OCI-LY7 (cell line): ENCODE data around the gene UBE4B. TPM values are rescaled to one million over a fixed set of nuclear protein-coding genes. Genes with fewer than 3 reads are reported as not detected.

Experiments used
- BruUV-seq: library from RNA; stranded (reverse); fragments of 400-500 nt; replicated peaks from 2 replicates; lab custom pipeline; 2021; lab: Mats Ljungman, UMichigan
- CTCF ChIA-PET: fragments of 300-600 bp; sonication (Branson Sonifier 250); formaldehyde crosslinking; loops from one replicate; lab custom pipeline; 2022; ENCODE audit warnings: antibody characterized with exemption; ENCODE audit not compliant: unreplicated experiment; lab: Charles Lee
- POLR2A ChIA-PET: fragments of 300-600 bp; sonication (Branson Sonifier 250); formaldehyde crosslinking; loops from one replicate; lab custom pipeline; 2022; ENCODE audit warnings: antibody characterized with exemption; lab: Charles Lee
- DNase-seq: peaks from one replicate; pipeline ENCODE4 v3.0.0-alpha.2; 2015; ENCODE audit warnings: low spot score
- H2AFZ ChIP-seq: fragments of 200-600 bp; sonication (generic), shearing (Covaris generic); 2 replicates; pipeline ENCODE4 v1.6.1; 2014; ENCODE audit warnings: mild to moderate bottlenecking, antibody characterized with exemption, low read length, moderate library complexity
- H3K27ac ChIP-seq: fragments of 200-600 bp; sonication (generic); 2 replicates; pipeline ENCODE4 v1.5.1; 2014; ENCODE audit warnings: mixed run types, low read depth, mild to moderate bottlenecking, moderate library complexity, low read length, inconsistent platforms; ENCODE audit not compliant: poor library complexity, severe bottlenecking
- H3K36me3 ChIP-seq: fragments of 200-600 bp; sonication (generic); 2 replicates; pipeline ENCODE4 v1.6.1; 2014; ENCODE audit warnings: mild to moderate bottlenecking, antibody characterized with exemption, low read length, moderate library complexity, mixed read lengths; ENCODE audit not compliant: insufficient read depth
- H3K4me1 ChIP-seq: fragments of 200-600 bp; sonication (generic); 2 replicates; pipeline ENCODE4 v1.5.1; 2014; ENCODE audit warnings: mild to moderate bottlenecking, low read length; ENCODE audit not compliant: insufficient read depth, poor library complexity, severe bottlenecking
- H3K4me2 ChIP-seq: fragments of 200-600 bp; sonication (generic); 2 replicates; pipeline ENCODE4 v1.6.1; 2014; ENCODE audit warnings: mild to moderate bottlenecking, low read length
- H3K4me3 ChIP-seq: fragments of 200-600 bp; sonication (generic); 2 replicates; pipeline ENCODE4 v1.5.1; 2014; ENCODE audit warnings: mild to moderate bottlenecking, low read depth, low read length; ENCODE audit not compliant: poor library complexity, severe bottlenecking
- H3K79me2 ChIP-seq: fragments of 200-600 bp; sonication (generic); 2 replicates; pipeline ENCODE4 v1.6.1; 2016; ENCODE audit warnings: low read depth, mild to moderate bottlenecking, low read length, moderate library complexity, mixed read lengths; ENCODE audit not compliant: insufficient read depth
- H3K9me2 ChIP-seq: fragments of 200-600 bp; sonication (generic); 2 replicates; pipeline ENCODE4 v1.6.1; 2016; ENCODE audit warnings: mild to moderate bottlenecking, low read length, mixed read lengths; ENCODE audit not compliant: insufficient read depth
- H3K9me3 ChIP-seq: fragments of 200-600 bp; sonication (generic); 2 replicates; pipeline ENCODE4 v1.6.1; 2014; ENCODE audit warnings: mild to moderate bottlenecking, mixed run types, low read length, mixed read lengths
- H4K20me1 ChIP-seq: fragments of 200-600 bp; sonication (generic); 2 replicates; pipeline ENCODE4 v1.6.1; 2014; ENCODE audit warnings: mild to moderate bottlenecking, antibody characterized with exemption, low read length, moderate library complexity, mixed read lengths; ENCODE audit not compliant: insufficient read depth
- EZH2phosphoT487 ChIP-seq: fragments of 200-600 bp; sonication (generic); IDR thresholded peaks from 2 replicates; pipeline ENCODE4 v1.6.1; 2018; ENCODE audit warnings: low read depth, borderline replicate concordance, mild to moderate bottlenecking, mixed run types, antibody characterized with exemption, low read length, moderate library complexity, mixed read lengths
- intact Hi-C: fragments of 100-400 bp; cut with micrococcal nuclease; formaldehyde crosslinking; loops from one replicate; pipeline ENCODE4 v1.10.0; 2022; ENCODE audit not compliant: unreplicated experiment
- total RNA-seq, 2 experiments: library from RNA; depleted of rRNA in 1 of 2; stranded (reverse); fragments of >200 nt in 1 of 2; shearing (Covaris generic) in 1 of 2; gene quantifications; 2 replicates each; pipeline ENCODE4 v1.2.3, GENCODE V29; 2014 to 2022
- TF ChIP-seq, protein P1 (sequence below): fragments of 200-600 bp; sonication (generic); conservative IDR thresholded peaks from 2 replicates; pipeline ENCODE4 v1.5.1; 2014; ENCODE audit warnings: mild to moderate bottlenecking, antibody characterized with exemption, low read length, moderate library complexity, mixed read lengths

The UBE4B gene
- total RNA-seq, 2 experiments from 2014 or later = 21.5 to 40.7 TPM

DNA sequence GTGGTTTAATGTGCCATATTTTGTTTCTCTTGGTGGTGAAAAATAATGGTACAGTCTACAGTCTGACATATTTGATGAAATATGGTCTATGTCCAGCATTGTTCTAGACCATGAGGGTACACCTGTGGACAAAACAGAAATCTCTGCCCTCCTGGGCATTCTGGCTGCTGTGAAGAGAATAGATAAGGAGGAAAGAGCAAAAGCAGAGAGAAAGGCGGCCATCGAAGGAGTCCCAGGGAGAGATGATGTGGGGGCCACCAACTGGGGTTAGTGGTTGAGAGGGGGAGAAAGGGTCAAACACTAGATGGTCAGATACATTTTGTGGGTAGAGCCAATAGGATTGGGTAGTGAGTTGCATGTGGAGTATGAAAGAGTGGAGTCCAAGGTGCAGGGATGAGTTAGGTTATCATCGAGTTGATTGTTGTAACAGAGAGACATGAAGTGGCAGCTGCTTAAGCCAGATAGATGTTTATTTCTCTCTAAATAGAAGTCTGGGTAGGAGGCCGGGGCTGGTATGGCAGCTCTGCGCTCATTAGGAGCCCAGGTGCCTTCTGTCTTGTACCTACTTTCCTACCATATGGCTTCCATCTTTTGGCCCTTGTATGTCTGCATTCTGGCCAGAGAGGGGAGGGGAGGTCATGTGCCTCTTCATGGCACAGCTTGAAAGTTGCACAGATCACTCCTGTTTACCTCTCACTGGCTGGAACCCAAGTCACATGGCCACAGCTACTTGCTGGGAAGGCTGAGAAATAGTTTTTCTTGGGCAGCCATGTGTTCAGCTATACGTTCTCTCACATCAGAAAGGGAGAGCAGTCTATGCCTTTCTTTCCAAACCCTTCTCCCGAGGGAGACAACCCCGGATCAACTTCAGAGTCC lies 13.0 kb downstream of the UBE4B start:
- no peak for TF ChIP-seq EZH2phosphoT487
- TF ChIP-seq, protein P1, sequence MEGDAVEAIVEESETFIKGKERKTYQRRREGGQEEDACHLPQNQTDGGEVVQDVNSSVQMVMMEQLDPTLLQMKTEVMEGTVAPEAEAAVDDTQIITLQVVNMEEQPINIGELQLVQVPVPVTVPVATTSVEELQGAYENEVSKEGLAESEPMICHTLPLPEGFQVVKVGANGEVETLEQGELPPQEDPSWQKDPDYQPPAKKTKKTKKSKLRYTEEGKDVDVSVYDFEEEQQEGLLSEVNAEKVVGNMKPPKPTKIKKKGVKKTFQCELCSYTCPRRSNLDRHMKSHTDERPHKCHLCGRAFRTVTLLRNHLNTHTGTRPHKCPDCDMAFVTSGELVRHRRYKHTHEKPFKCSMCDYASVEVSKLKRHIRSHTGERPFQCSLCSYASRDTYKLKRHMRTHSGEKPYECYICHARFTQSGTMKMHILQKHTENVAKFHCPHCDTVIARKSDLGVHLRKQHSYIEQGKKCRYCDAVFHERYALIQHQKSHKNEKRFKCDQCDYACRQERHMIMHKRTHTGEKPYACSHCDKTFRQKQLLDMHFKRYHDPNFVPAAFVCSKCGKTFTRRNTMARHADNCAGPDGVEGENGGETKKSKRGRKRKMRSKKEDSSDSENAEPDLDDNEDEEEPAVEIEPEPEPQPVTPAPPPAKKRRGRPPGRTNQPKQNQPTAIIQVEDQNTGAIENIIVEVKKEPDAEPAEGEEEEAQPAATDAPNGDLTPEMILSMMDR = no peak
- no peaks in the 10 kb centered on the region for H3K9me2 ChIP-seq
- POLR2A ChIA-PET = no interaction called here
- H3K36me3 ChIP-seq = peaks cover 21% of the 10 kb centered on the region
- no peak overlapping the region for H2AFZ ChIP-seq
- BruUV-seq = no TSS peak
- no peak overlapping the region for H3K4me3 ChIP-seq
- no peaks in the 10 kb centered on the region for H3K9me3 ChIP-seq
- H3K4me1 ChIP-seq = no peaks in the 10 kb centered on the region
- intact Hi-C loops = no loop called here
- no peak overlapping the region for H3K27ac ChIP-seq
- peaks cover 37% of the 10 kb centered on the region for H3K79me2 ChIP-seq
- H3K4me2 ChIP-seq = no peak overlapping the region
- CTCF ChIA-PET = no interaction called here
- DNase-seq = no peak
- H4K20me1 ChIP-seq = no peaks in the 10 kb centered on the region; the same call in 1 of the 2 replicates

DNA sequence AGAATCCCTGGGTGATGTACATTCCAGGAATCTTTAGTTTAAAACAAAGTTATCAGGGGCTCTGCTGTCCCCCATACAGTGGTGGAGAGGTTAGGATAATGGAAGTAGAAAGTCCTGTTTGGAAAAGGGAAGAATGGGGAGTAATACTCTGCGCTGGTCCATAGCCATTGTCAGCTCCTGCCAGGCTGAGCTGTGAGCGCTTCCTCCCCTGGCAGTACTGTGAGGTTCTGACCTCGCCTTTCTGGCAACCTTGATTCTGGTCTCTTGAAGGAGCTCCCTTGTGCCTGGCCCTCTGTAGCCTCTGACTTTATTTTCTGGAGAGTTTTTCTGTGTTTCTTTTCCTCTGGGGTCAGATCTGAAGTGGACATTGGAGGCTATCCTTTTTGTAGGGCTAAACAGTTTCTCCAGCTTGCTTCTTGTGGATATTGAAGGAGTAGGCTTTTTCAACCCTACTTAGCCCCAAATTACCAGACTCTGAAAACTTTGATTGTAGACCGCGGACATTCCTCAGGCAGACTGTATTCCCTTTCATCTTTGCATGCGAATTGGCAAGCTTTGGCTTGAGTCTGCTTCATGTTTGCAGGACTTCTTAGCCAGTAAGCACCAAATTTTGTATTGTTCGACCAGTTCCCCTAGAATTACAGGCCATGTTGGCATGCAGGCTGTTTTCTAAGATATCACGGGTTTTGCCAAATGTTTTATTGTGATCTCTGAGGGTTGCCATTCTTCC lies 13.8 kb downstream of the UBE4B start:
- peaks cover 37% of the 10 kb centered on the region for H3K79me2 ChIP-seq
- TF ChIP-seq EZH2phosphoT487 = no peak
- TF ChIP-seq, protein P1 = no peak
- no peaks in the 10 kb centered on the region for H3K9me3 ChIP-seq
- peaks cover 25% of the 10 kb centered on the region for H3K36me3 ChIP-seq
- no peak overlapping the region for H3K4me3 ChIP-seq
- H3K27ac ChIP-seq = no peak overlapping the region
- no peak overlapping the region for H2AFZ ChIP-seq
- H3K9me2 ChIP-seq = no peaks in the 10 kb centered on the region
- H4K20me1 ChIP-seq = no peaks in the 10 kb centered on the region; the same call in 1 of the 2 replicates
- BruUV-seq = no TSS peak
- DNase-seq = no peak
- ChIA-PET CTCF (interaction anchor here (0.6 kb wide), 1 partner anchor 73 kb away, joined by 3 read pairs; no protein-coding TSS in a partner anchor), POLR2A (interaction anchor here (0.7 kb wide), 1 partner anchor 12 kb away, joined by 9 read pairs; no protein-coding TSS in a partner anchor)
- H3K4me1 ChIP-seq = no peaks in the 10 kb centered on the region
- no peak overlapping the region for H3K4me2 ChIP-seq
- intact Hi-C loops = no loop called here
